ENCODE results near the gene CARD10. TPM values are rescaled to one million over a fixed set of nuclear protein-coding genes. Genes with fewer than 3 reads are reported as not detected.

CARD10 gene
- total RNA-seq, 2 donors from 2014 or later = 4.2 to 5.8 TPM

DNA sequence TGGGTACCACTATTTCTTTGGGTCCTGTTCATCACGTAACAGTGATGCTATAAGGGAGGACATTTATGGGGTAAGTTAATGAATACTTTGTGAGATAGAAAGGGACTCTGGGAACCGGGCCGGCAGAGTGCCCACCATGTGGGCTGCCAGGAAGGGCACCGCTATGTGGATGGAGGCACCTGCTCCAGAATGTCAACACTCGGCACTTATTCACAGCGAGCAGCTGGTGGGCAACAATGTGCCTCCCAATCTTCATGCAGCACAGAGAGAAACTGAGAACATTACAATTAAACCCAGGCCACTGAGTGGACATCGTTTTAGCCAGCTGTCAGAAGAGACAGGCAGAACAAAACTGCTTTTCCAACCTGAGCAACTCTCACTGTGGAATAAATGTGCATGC is 76.1 kb downstream of the CARD10 start:
- no peaks in the 10 kb centered on the region for H3K4me1 ChIP-seq

DNA sequence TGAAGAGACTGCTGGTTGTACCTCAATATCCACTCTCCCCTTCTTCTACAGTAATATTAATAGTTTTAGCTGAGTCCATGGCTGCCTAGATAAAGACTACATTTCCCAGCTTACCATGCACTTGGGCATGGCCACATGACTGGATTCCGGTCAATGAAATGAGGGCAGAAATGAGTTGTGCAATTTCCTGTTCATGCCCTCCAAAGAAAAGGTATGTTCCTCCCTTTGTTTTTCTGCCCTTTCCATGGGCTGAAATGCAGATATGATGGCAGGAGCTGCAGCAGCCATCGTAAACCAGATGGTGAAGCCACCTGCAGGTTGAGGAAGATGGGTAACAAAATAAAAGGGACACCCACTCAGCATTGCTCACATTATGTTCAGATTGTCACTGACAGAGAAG is 76.7 kb downstream of the CARD10 start:
- DNase-seq (ENCODE audit: low spot score) = no peak
- no peaks in the 10 kb centered on the region for H3K27me3 ChIP-seq
- no peak overlapping the region for H3K27ac ChIP-seq
- no peaks in the 10 kb centered on the region for H3K36me3 ChIP-seq
- H3K4me3 ChIP-seq = no peak overlapping the region
- peaks cover 0 to 8% of the 10 kb centered on the region in 2 donors for H3K9me3 ChIP-seq
- TF ChIP-seq, protein P1, sequence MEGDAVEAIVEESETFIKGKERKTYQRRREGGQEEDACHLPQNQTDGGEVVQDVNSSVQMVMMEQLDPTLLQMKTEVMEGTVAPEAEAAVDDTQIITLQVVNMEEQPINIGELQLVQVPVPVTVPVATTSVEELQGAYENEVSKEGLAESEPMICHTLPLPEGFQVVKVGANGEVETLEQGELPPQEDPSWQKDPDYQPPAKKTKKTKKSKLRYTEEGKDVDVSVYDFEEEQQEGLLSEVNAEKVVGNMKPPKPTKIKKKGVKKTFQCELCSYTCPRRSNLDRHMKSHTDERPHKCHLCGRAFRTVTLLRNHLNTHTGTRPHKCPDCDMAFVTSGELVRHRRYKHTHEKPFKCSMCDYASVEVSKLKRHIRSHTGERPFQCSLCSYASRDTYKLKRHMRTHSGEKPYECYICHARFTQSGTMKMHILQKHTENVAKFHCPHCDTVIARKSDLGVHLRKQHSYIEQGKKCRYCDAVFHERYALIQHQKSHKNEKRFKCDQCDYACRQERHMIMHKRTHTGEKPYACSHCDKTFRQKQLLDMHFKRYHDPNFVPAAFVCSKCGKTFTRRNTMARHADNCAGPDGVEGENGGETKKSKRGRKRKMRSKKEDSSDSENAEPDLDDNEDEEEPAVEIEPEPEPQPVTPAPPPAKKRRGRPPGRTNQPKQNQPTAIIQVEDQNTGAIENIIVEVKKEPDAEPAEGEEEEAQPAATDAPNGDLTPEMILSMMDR (IDR thresholded peaks at IDR 0.05) = no peak
- no peaks in the 10 kb centered on the region for H3K4me1 ChIP-seq

More for the DNA sequence above, 76.1 kb downstream of the CARD10 start:
- Histone ChIP-seq H3K27ac (no peak overlapping the region), H3K27me3 (no peaks in the 10 kb centered on the region), H3K9me3 (peaks cover 0 to 8% of the 10 kb centered on the region in 2 donors), H3K4me3 (no peak overlapping the region), H3K36me3 (no peaks in the 10 kb centered on the region)
- TF ChIP-seq, protein P1 (IDR thresholded peaks at IDR 0.05) = no peak
- DNase-seq (ENCODE audit: low spot score) = no peak

DNA sequence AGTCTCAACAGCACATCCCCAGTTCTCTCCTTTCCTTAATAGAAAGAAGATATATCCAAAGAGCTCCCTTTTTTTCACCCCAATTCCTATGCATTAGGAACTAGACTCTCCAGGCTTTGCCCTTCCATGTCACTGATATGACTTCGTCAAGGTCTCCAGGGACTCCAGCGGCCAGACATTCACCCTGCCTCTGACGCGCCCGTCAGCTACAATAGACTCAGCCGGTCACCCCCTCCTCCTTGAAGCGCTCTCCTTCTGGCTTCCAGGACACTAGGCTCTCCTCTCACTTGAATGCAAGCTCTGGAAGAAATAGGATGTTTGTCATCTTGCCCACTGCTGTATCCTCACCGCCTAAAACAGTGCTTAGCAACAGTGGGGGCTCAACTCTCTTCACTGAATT is 77.1 kb downstream of the CARD10 start:
- Histone ChIP-seq H3K9me3 (peaks cover 0 to 8% of the 10 kb centered on the region in 2 donors), H3K27me3 (no peaks in the 10 kb centered on the region), H3K36me3 (no peaks in the 10 kb centered on the region), H3K4me3 (no peak overlapping the region), H3K4me1 (no peaks in the 10 kb centered on the region), H3K27ac (no peak overlapping the region)
- DNase-seq (ENCODE audit: low spot score) = no peak
- TF ChIP-seq, protein P1 (IDR thresholded peaks at IDR 0.05) = no peak

DNA sequence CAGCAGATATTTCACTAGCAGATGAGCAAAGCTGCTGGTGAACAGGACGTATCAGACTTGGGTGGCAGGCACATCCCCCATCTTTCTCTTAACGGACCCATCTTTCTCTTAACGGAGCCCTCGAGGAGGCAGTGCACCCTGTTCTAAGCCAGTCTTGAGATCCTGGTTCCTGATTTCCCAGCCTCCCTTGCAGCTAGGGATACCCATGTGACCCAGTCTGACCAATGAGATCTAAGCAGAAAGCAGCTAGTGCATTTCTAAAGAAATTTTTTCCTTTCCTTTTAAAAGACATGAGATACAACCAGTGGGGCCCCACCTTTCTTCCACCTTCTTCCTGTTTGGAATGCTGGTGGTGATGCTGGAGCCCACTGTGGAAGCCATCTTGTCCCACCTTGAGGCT is 78.3 kb downstream of the CARD10 start:
- peaks cover 0 to 8% of the 10 kb centered on the region in 2 donors for H3K9me3 ChIP-seq
- DNase-seq (ENCODE audit: low spot score) = no peak
- TF ChIP-seq, protein P1 (IDR thresholded peaks at IDR 0.05) = no peak
- H3K4me1 ChIP-seq = no peaks in the 10 kb centered on the region
- no peaks in the 10 kb centered on the region for H3K36me3 ChIP-seq
- no peak overlapping the region for H3K4me3 ChIP-seq
- H3K27me3 ChIP-seq = no peaks in the 10 kb centered on the region
- no peak overlapping the region for H3K27ac ChIP-seq

Other genes starting within 250 kb of the CARD10 start
- gene CYTH4, start 236.9 kb downstream of the CARD10 start, total RNA-seq = 1 to 10 TPM; 1.5 to 5.9 TPM
- not detected for gene ELFN2, start 91.9 kb downstream of the CARD10 start, total RNA-seq
- gene MFNG, start 33.0 kb downstream of the CARD10 start, total RNA-seq = 10 to 100 TPM in 1 of 2 donors, 1 to 10 TPM in 1; 9.9 to 19.5 TPM
- 10 to 100 TPM; 20.7 to 34.8 TPM for gene CDC42EP1, start 41.1 kb upstream of the CARD10 start, total RNA-seq
- not detected for gene LGALS2, start 60.7 kb upstream of the CARD10 start, total RNA-seq
- gene GGA1, start 89.4 kb upstream of the CARD10 start, total RNA-seq = 10 to 100 TPM; 17.7 to 29.0 TPM
- gene SH3BP1, start 120.3 kb upstream of the CARD10 start, total RNA-seq = 1 to 10 TPM; 1.5 to 4.0 TPM
- 10 to 100 TPM; 15.7 to 32.0 TPM for gene PDXP, start 139.3 kb upstream of the CARD10 start, total RNA-seq
- 1,000 to 10,000 TPM in 1 of 2 donors, 100 to 1,000 TPM in 1; 584 to 1,958 TPM for gene LGALS1, start 156.2 kb upstream of the CARD10 start, total RNA-seq
- 10 to 100 TPM; 17.8 to 24.7 TPM for gene NOL12, start 166.9 kb upstream of the CARD10 start, total RNA-seq
- gene TRIOBP, start 177.6 kb upstream of the CARD10 start, total RNA-seq = 100 to 1,000 TPM; 108 to 118 TPM

All from right atrium auricular region (tissue), 2 donors.